ENCODE measurements around the gene GALNT18.

- TF ChIP-seq CTCF (IDR thresholded peaks at IDR 0.05), result no peak
- TF ChIP-seq EP300 (IDR thresholded peaks at IDR 0.05), result no peak
- TF ChIP-seq POLR2A (IDR thresholded peaks at IDR 0.05), result no peak
Observed at GRCh38 chr11:11536650-11537049, 85.2 kb downstream of the GALNT18 start.

Data from ovary (tissue), 3 donors.